ENCODE measurements around the gene IDNK.

DNA sequence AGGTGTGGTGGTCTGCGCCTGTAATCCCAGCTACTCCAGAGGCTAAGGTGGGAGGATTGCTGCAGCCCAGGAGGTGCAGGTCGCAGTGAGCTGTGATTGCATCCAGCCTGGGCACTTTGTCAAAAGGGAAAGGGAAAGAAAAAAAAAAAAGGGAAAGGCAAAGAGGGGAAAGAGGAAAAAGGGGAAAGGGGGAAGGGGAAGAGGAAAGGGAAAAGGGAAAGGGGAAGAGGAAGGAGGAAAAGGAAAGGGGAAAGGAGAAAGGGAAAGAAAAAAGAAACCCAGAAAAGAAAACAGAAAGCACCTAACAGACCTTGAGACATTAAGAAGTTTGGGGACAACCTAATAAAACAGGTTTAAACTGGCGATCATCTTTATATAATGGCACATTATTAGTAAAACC lies 40.0 kb downstream of the IDNK start:
- TF ChIP-seq, protein P1, sequence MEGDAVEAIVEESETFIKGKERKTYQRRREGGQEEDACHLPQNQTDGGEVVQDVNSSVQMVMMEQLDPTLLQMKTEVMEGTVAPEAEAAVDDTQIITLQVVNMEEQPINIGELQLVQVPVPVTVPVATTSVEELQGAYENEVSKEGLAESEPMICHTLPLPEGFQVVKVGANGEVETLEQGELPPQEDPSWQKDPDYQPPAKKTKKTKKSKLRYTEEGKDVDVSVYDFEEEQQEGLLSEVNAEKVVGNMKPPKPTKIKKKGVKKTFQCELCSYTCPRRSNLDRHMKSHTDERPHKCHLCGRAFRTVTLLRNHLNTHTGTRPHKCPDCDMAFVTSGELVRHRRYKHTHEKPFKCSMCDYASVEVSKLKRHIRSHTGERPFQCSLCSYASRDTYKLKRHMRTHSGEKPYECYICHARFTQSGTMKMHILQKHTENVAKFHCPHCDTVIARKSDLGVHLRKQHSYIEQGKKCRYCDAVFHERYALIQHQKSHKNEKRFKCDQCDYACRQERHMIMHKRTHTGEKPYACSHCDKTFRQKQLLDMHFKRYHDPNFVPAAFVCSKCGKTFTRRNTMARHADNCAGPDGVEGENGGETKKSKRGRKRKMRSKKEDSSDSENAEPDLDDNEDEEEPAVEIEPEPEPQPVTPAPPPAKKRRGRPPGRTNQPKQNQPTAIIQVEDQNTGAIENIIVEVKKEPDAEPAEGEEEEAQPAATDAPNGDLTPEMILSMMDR (conservative IDR thresholded peaks at IDR 0.05; ENCODE audit: low read length) = no peak
- TF ChIP-seq EZH2phosphoT487 (IDR thresholded peaks at IDR 0.05; ENCODE audit: borderline replicate concordance) = no peak

All from Loucy (cell line).